Measurements from ENCODE around the gene RASAL3. TPM values are rescaled to one million over a fixed set of nuclear protein-coding genes. Genes with fewer than 3 reads are reported as not detected.
A peak's percentile ranks its signal among the peaks of the same experiment; 100 is the strongest.

The RASAL3 gene
- total and polyA plus RNA-seq, 4 donors, result 0.76 to 1.5 (median 1.1) TPM

GRCh38 chr19:15508035-15508710 lies 43.8 kb upstream of the RASAL3 start, which contains the start of gene CYP4F22:
Gene CYP4F22, plus strand, starts transcription at chr19:15508525. Its CDS starts 16,812 bp downstream, at chr19:15525337.
- Histone ChIP-seq H3K4me1 (ENCODE audit: control insufficient read depth in 4 of 4, insufficient read depth in 4 of 4, low read length in 3 of 4) (peaks cover 4 to 31% (median 19%) of the 10 kb centered on the region in 4 donors), H3K36me3 (ENCODE audit: control insufficient read depth in 4 of 4, insufficient read depth in 3 of 4, low read depth in 1 of 4, low read length in 3 of 4) (no peaks in the 10 kb centered on the region), H3K27ac (ENCODE audit: low read depth in 1 of 2, low read length in 2 of 2) (peak within 1 kb of the TSS in 1 of 2 donors; percentile 26), H3K9me3 (ENCODE audit: control insufficient read depth in 4 of 4, low read length in 3 of 4) (no peaks in the 10 kb centered on the region), H3K9ac (ENCODE audit: low read depth in 1 of 2, low read length in 2 of 2) (no peak within 1 kb of the TSS), H3K27me3 (ENCODE audit: control insufficient read depth in 4 of 4, insufficient read depth in 4 of 4, low read length in 3 of 4) (no peaks in the 10 kb centered on the region), H3K4me3 (ENCODE audit: low read depth in 1 of 3, low read length in 3 of 3) (peak within 1 kb of the TSS in 2 of 3 donors; percentile 31 to 45)
- TF ChIP-seq, protein P1, sequence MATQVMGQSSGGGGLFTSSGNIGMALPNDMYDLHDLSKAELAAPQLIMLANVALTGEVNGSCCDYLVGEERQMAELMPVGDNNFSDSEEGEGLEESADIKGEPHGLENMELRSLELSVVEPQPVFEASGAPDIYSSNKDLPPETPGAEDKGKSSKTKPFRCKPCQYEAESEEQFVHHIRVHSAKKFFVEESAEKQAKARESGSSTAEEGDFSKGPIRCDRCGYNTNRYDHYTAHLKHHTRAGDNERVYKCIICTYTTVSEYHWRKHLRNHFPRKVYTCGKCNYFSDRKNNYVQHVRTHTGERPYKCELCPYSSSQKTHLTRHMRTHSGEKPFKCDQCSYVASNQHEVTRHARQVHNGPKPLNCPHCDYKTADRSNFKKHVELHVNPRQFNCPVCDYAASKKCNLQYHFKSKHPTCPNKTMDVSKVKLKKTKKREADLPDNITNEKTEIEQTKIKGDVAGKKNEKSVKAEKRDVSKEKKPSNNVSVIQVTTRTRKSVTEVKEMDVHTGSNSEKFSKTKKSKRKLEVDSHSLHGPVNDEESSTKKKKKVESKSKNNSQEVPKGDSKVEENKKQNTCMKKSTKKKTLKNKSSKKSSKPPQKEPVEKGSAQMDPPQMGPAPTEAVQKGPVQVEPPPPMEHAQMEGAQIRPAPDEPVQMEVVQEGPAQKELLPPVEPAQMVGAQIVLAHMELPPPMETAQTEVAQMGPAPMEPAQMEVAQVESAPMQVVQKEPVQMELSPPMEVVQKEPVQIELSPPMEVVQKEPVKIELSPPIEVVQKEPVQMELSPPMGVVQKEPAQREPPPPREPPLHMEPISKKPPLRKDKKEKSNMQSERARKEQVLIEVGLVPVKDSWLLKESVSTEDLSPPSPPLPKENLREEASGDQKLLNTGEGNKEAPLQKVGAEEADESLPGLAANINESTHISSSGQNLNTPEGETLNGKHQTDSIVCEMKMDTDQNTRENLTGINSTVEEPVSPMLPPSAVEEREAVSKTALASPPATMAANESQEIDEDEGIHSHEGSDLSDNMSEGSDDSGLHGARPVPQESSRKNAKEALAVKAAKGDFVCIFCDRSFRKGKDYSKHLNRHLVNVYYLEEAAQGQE (IDR thresholded peaks at IDR 0.05), result no peak
- TF ChIP-seq NR2F2 (IDR thresholded peaks at IDR 0.05) (no peak), JUND (IDR thresholded peaks at IDR 0.05) (no peak), ATF3 (IDR thresholded peaks at IDR 0.05) (no peak), GABPA (IDR thresholded peaks at IDR 0.05 in 1 of 2, conservative IDR thresholded peaks at IDR 0.05 in 1 of 2) (no peak), CTCF (IDR thresholded peaks at IDR 0.05; ENCODE audit: low read depth, low read length, missing input control) (no peak), MAX (IDR thresholded peaks at IDR 0.05) (no peak), FOXA2 (IDR thresholded peaks at IDR 0.05) (no peak), TAF1 (conservative IDR thresholded peaks at IDR 0.05) (no peak), SP1 (IDR thresholded peaks at IDR 0.05) (no peak), HNF4A (conservative IDR thresholded peaks at IDR 0.05) (no peak), RXRA (IDR thresholded peaks at IDR 0.05) (no peak), RAD21 (IDR thresholded peaks at IDR 0.05) (no peak), HNF4G (IDR thresholded peaks at IDR 0.05) (no peak), YY1 (IDR thresholded peaks at IDR 0.05) (no peak), FOXA1 (IDR thresholded peaks at IDR 0.05) (no peak)
- TF ChIP-seq, protein P2, sequence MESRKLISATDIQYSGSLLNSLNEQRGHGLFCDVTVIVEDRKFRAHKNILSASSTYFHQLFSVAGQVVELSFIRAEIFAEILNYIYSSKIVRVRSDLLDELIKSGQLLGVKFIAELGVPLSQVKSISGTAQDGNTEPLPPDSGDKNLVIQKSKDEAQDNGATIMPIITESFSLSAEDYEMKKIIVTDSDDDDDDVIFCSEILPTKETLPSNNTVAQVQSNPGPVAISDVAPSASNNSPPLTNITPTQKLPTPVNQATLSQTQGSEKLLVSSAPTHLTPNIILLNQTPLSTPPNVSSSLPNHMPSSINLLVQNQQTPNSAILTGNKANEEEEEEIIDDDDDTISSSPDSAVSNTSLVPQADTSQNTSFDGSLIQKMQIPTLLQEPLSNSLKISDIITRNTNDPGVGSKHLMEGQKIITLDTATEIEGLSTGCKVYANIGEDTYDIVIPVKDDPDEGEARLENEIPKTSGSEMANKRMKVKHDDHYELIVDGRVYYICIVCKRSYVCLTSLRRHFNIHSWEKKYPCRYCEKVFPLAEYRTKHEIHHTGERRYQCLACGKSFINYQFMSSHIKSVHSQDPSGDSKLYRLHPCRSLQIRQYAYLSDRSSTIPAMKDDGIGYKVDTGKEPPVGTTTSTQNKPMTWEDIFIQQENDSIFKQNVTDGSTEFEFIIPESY (IDR thresholded peaks at IDR 0.05), result no peak
- DNase-seq (ENCODE audit: low spot score), result no peak
- 9% methylated on average over 52 of the region's 52 CpGs for WGBS
